Stimulated activated CD4-positive, alpha-beta T cell treated with anti-CD3 and anti-CD28 coated beads, Interleukin-4, amount 100 ng/mL, for 1 hour (primary cell): ENCODE data around the gene VSTM2L.

Experiments used
- DNase-seq: peaks from one replicate; pipeline ENCODE4 v3.0.0-alpha.2; 2020

The VSTM2L gene

DNA sequence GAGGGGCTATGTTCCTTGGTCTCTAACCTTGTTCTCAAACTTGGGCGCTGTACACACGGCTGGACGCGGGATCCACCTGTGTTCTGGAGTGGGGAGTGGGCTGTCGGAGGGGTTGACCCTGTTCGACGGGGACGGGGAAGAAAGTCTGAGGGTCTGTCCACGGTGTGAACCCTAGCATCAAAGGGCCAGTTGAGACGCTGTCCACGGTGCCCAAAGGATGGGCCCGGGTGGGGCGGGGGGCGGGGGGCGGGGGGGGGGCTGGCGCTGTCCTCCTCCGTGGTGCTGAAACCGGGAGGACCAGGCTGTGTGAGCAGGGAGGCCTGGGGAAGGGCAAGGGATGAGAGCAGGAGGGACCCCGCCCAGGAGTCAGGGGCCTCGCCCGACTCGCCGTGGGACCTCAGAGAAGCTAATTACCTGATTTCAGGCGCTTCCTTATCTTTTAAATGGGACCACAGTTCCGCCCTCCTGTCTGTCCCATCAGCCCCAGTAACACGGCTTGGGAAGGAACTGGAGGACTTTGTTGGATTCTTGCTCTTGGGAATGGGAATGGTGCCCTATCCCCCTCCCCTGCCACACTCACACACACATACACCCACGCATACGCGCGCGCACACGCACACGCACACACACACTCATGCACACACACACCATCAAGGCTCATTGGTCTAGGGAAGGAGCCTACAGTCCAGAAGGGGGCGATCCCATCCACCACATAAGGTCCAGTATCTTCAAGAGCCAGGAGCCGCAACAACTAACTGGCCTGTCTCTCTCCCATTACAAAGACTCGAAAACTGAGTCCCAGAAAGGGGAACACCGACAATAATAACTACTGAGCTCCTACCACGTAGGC, 1.0 kb upstream of the VSTM2L start:
- DNase-seq: no peak

DNA sequence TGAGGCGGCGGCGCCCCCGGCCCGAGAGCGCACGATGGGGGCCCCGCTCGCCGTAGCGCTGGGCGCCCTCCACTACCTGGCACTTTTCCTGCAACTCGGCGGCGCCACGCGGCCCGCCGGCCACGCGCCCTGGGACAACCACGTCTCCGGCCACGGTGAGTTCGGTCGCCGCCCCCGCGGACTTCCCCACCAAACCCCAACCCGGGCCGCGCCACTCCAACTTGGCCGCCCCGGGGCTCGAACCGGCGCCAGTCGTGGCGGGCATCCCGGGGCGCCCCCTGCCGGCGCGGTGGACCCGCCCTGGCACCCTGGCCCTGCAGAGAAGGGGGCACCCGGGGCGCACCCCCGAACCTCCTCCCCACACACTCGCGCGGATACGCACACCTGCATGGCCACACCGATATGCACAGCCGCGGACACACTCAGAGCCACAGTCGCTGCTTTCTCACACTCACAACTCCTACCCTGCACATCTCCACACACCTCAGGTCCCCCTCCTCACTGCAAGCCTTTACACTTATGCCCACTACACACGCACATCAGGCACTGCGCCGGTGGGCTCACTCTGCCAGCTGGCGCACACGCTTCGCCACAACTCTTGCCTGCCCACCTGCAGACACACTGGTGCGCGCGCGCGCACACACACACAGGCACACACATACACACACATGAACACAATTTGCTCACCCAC, 535 bp downstream of the VSTM2L start:
- DNase-seq: no peak

DNA sequence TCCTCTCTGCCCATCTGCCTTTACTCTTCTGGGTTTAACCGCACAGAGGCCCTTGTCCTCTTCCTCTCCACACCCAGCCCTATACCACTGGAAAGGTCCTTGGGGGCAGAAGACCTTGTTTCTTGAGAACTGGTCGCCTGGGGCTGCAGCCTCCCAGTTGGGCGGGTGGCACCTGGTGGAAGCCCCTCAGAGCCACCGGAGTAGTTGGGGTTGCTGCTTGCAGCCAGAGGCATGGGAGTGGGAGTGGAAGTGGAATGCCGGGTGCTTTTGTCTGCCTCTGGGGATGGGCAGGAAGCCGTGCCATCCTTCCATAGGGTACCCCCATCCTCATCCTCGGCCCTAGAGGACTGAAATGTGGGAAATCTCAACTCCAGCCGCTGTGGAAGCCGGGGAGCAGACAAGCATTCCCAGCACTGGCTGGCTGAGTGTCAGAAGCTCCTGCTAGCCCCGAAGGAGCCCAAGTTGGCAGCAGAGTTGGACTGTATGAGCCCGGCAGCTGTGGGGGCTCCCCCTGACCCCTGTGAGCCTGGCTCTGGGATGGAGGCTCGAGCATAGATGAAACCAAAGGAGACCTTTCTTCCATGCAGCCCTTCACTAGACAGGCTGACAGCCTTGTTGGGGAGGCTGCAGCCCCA, 1.2 kb downstream of the VSTM2L start:
- no peak for DNase-seq

DNA sequence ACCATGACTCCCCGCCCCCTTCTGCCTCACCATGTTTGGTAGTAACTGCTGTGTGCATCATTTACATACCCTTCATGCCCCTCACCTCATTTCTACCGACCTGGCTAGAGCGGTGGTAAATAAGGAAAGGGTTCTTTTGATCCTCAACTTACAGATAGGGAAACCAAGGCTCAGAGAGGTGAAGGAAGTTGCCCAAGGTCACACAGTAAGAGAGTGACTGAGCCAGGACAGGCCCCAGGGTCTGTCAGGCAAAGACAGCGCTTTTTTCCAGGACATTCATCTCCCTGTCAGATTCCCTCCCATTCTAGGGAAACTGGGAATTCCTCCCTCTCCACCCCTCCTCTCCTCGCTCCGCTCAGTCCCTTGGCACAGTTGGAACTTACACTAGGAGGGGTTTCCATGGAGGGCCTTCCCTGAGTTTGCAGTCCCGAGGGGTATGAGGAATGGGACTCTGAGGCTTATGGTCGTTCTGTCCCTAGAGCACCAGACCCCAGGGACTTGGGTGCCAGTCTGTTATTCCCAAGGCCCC, 2.0 kb downstream of the VSTM2L start:
- DNase-seq: no peak

GRCh38 chr20:37905671-37906613, 3.0 kb downstream of the VSTM2L start:
- DNase-seq: no peak

DNA sequence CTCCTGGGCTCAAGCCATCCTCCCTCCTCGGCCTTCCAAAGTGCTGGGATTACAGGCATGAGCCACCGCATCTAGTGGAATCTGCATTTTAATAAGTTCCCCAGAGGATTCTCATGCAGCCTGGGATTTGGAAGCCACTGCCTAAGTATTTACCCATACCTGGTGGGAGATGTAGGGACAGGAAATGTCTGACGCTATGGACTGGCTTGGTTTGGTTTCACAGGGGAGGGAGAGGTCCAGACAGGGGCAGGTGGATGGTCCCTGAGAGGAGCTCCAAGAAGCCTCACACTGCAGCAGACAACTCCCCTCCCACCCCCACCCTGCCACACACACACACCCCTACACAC, 4.4 kb downstream of the VSTM2L start:
- DNase-seq: no peak

DNA sequence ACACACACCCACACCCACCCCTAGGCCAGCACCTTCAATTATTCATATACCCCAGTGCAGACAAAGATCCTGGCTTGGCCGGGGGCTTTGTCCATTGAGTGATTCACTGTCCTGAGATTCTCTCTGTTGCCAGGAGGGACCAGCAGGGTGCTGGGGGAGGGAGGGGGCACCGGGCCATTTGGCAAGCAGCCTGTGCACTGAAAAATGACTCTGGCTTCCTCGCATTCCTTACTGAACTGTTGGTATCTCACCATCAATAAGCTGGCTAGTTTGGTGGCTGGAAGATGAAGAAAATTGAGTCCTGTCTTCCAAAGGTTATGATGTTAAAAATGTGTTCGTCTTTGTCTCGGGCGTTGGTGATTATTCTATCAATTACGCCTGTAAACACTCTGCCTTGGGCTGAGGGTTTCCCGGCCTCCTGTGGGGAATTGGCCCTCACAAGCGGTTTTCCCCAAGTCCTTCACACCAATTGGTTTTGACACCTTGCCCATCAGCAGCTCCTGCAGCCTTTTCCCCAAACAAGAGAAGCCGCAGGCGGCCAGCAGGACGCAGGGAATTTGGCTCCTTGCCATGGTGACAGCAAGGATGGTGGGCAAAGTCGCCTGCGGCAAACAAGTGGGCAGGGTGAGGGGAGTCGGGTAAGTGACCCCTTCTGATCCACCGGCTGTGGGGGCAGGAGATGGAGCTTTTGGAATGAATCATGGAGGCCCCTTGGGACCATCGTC, 4.9 kb downstream of the VSTM2L start:
- DNase-seq: no peak

DNA sequence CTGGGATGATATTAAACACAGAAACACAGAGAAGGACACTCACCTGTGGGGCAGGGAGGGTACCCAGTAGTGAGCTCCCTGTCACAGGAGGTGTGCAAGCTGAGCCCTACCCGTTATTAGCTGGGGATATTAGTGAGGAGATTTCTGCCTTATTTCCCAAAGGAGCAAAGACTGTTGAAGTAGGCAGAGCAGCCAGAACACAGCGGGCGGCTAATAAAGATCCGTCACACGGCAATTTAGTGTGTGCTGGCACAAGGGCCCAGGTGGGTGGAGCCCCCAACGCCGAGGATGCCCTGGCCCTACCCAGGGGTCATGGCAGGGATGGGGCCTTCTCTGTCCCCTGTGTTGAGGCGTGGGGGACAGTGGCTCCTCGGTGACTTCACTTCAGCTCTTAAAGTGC, 8.3 kb downstream of the VSTM2L start:
- DNase-seq: no peak

GRCh38 chr20:37911838-37912281, 8.9 kb downstream of the VSTM2L start:
- no peak for DNase-seq

DNA sequence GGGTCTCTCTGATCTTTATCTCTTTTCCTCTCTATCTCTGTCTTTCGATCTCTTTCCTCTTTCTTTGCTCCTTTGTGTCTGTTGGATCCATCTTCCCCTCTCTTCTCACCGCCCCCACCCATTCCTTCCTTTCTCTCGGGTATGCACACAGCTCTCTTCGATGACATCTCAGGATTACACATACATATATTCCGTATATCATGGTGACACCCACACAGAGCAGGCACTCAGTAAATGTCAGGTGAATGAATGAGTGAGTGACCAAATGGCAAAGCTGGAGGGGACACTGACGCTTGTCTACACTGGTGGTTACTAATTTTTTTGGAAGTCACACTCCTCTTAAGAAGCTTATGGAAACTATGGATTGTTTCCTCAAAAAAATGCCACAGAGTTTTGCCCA, 9.9 kb downstream of the VSTM2L start:
- DNase-seq: no peak

DNA sequence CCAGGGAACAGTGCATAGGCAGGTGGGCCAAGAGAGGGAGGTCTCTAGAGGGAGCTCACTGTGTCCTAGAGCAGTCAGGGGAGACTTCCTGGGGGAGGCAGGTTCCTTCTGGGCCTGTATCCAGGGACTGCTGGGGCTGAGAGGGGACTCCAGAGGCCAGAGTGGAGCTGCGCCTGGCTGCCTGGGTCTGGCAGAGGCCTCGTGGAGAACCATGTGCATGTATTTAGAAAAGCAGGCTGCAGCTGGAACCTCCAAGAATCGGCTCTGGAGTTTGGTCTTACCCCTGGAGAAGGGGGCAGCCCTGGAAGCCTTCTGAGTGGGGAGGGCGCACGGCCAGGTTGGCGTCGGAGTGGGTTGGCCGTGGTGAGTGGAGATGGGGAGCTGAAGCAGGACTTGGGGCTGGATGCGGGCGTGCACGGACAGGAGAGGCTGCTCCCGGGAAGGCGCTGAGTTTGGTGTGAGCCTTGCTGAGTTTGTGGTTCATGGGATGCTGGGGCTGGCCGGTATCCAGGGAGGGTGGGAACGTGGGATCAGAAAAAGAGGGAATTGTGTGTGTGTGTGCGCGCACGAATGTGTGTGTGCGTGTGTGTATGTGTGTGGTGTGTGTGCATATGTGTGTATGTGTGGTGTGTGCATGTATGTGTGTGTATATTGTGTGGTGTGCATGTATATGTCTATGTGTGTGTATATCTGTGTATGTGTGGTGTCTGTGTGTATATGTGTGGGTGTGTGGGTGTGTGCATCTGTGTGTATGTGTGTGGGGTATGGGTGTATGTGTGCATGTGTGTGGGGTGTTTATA, 10.8 kb downstream of the VSTM2L start:
- no peak for DNase-seq

DNA sequence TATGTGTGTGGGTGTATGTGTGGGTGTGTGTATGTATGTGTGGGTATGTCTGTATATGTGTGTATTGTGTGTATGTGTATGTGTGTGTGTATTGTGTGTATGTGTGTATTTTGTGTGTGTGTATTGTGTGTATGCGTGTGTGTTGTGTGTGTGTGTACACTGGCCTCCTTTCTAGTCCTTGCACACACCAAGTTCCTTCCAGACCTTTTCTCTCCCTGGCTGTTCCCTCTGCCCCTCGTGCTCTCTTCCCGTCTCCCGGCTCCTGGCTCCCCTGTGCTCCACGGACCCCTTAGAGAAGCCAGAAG, 11.4 kb downstream of the VSTM2L start:
- DNase-seq: no peak

DNA sequence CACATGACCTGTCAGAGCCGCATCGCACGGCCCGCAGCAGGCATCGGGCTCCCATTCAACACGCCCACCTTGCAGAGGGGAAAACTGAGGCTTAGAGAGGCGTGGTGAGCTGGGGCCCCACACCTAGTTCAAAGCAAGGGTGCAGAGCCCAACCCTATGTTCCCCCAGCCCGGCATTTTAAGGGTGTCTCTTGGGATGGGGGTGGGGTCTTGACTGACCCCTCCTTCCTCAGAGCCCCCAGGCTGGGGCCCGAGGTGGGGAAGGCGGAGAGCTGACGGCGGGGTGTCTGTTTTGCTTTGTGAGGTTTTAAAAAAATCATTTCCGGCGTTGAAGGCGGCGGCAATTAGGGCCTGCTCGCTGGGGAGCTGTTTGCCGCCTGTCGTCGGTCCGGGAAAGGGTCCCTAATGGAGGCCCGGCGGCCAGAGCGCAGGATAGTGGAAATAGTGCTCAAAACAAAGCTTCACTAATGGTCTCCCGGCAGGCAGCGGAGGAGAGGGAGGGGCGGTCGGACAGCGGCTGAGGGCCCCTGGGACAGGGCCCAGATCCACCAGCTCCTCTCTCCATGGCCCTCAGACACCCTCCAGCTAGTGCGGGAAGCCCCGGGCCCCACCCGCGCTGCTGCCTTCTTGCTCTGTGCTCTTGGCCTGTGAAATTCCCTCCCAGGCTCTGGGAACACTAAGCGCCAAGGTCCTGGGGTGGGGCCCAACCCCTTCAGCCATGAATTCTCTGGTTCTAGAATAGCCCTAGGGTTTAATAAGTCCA, 11.9 kb downstream of the VSTM2L start:
- DNase-seq: no peak

GRCh38 chr20:37915434-37915787, 12.5 kb downstream of the VSTM2L start:
- no peak for DNase-seq

DNA sequence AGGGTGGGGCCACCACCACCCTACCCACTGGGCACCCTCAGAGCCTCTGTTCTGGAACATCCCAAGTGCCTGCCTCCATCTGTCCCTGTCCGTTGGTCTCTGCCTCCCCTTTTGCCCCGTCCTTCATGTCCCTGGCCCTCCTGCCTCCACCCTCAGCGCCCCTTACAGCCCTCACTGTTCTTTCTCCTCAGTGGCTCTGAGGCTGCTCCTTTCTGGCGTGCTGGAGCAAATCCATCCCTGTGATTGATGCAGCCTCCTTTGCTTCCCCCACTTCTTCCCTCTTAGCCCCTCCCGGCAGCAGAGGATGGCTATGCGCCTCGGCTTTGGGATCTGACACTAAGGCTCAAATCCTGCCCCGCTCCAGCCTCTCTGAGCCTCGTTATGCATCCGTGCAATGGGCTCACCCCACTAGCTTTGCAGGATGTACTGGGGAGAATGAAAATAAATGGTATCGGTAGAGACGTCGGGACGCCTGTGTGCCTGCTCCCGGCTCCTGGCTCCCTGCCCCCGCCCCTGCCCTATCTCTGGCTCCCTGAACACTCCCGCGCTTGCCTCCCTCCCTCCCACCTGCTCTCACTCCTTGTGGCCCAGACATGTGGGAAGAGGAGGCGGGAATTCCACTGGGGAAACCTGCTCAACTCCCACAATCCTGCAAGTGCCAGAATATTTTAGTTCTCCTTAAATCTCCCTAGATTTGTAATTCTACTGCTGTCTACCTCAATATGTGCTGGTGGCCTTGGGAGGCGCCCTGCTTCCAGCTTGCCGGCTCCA, 13.1 kb downstream of the VSTM2L start:
- DNase-seq: no peak

DNA sequence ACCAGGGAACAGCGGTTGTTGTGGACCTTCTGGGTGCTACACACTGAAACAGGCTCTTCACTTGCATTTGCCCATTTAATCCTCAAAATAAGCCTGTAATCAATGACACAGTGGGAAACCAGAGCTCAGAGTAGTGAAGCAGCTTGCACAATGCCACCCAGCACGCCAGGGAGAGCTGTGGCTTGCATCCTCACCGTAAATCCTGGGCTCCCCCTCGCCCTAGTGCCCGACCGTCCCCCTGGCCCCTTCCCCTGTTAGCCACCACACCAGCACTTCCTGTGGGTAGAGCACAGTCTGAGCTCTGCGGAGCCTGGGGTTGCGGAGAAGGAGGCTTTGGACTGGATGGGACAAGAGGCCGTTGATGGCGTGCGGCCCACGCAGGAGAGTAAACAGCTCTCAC, 14.5 kb downstream of the VSTM2L start:
- no peak for DNase-seq

DNA sequence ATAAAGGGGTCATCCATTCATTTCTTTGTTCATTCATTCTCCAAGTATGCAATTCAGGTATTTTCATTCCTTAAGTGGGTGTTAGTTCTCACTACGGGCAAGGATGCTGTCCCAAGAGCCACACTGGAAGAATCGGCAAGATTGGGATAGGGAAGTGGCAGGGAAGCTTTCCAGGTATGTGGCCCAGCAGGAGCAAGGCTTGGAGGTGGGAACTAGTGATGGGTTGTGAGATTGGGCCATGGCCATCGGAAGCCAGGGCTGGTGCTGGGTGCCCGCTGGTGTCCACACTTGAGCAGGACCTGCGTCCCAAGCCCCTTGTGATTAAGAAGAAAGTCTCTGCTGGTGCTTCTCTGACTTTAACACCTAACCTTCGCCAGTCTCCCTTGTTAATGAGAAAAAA, 15.1 kb downstream of the VSTM2L start:
- DNase-seq: no peak

DNA sequence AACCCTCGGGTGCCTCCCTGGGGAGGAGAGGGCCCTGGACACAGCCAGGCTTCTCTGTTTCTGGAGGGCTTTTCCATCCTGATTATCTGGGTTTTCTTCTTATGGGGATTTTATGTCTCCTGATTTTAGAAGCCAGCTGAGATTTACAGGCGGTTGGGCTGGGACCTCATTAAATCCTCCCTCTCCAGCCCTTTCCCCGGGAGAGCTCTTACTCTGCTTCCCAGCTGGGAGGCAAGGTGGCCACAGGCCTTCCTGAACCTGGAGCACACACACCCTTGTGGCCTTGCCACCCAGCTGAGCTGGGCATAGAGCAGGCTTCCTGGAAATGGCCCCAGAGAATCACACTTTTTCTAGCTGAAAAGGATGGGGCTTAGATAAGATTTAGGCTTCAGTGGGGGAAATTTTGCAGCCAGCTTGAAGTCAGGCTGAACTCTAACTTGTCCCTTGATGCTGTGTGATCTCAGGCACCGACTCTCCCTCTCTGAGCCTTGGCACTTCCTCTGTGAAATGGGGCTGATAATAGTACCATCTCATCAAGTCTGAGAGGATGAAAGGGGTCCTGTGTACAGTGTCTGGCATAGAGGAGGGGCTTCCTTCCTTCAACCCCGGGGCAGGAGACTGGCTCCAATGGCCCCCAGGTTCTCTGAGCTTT, 16.6 kb downstream of the VSTM2L start:
- DNase-seq: no peak

- no peak for DNase-seq
Measured at GRCh38 chr20:37920270-37920669, 17.3 kb downstream of the VSTM2L start.
